NCI-H1694 (cell line): ENCODE measurements around the gene PPARA.

ENCODE experiments used
- DNase-seq: peaks from one replicate; lab custom pipeline; 2025; lab: John Stamatoyannopoulos, UW

Gene PPARA

GRCh38 chr22:46145361-46145851, 4.9 kb upstream of the PPARA start:
- no peak for DNase-seq

- DNase-seq, result no peak
Measured at GRCh38 chr22:46145896-46146295, 4.4 kb upstream of the PPARA start.

GRCh38 chr22:46146329-46146728, 4.0 kb upstream of the PPARA start:
- no peak for DNase-seq

GRCh38 chr22:46147061-46147460, 3.3 kb upstream of the PPARA start:
- DNase-seq, result no peak

- DNase-seq, result no peak
Measured at GRCh38 chr22:46147471-46148267, 2.7 kb upstream of the PPARA start.

- DNase-seq, result no peak
Measured at GRCh38 chr22:46148336-46148735, 2.0 kb upstream of the PPARA start.

- no peak for DNase-seq
Measured at GRCh38 chr22:46148816-46149511, 1.4 kb upstream of the PPARA start.

GRCh38 chr22:46149512-46150033, 753 bp upstream of the PPARA start:
- DNase-seq, result no peak

- no peak for DNase-seq
Measured at GRCh38 chr22:46150655-46151477, 540 bp downstream of the PPARA start.

GRCh38 chr22:46153930-46154329, 3.6 kb downstream of the PPARA start:
- no peak for DNase-seq

- no peak for DNase-seq
Measured at GRCh38 chr22:46156031-46156430, 5.7 kb downstream of the PPARA start.

- DNase-seq, result no peak
Measured at GRCh38 chr22:46158283-46158682, 8.0 kb downstream of the PPARA start.

GRCh38 chr22:46159212-46159611, 8.9 kb downstream of the PPARA start:
- DNase-seq, result no peak

- no peak for DNase-seq
Measured at GRCh38 chr22:46159777-46160176, 9.5 kb downstream of the PPARA start.

- DNase-seq, result no peak
Measured at GRCh38 chr22:46162285-46162684, 12.0 kb downstream of the PPARA start.

- DNase-seq, result no peak
Measured at GRCh38 chr22:46162771-46163556, 12.6 kb downstream of the PPARA start.

- no peak for DNase-seq
Measured at GRCh38 chr22:46163557-46163888, 13.2 kb downstream of the PPARA start.

- no peak for DNase-seq
Measured at GRCh38 chr22:46165977-46166376, 15.7 kb downstream of the PPARA start.

- no peak for DNase-seq
Measured at GRCh38 chr22:46169628-46170027, 19.3 kb downstream of the PPARA start.

GRCh38 chr22:46171940-46172339, 21.6 kb downstream of the PPARA start:
- no peak for DNase-seq

- DNase-seq, result no peak
Measured at GRCh38 chr22:46172522-46173110, 22.3 kb downstream of the PPARA start.
